22Rv1 (cell line): ENCODE results near the gene OR1L1.

Experiments used
- ZFX ChIP-seq: fragments of 450-650 bp; IDR thresholded peaks from 2 replicates; pipeline ENCODE4 v1.6.1; 2017; ENCODE audit warnings: antibody characterized with exemption, borderline replicate concordance
- TF ChIP-seq, protein P1 (sequence below): fragments of 450-650 bp; IDR thresholded peaks from 2 replicates; pipeline ENCODE4 v1.5.1; 2017; ENCODE audit warnings: mild to moderate bottlenecking

DNA sequence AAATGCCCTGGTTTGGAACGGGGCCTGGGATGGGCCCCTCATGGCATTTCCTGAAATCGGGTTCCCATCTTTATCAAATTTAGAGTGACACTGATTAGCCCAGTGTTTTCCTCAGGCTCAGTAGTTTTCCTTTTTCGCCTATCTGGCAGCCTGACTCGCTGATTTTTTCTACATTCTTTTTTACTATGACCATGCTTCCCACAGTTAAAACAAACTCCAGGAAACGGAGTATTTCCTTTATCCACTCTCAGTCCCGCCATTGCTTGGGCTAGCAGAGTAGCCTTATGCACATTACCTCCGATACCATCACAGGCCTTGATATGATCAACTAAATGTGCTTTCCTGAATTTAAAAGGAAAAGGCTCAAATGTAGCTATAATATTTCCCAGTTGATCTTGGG, 41.5 kb upstream of the OR1L1 start:
- TF ChIP-seq, protein P1, sequence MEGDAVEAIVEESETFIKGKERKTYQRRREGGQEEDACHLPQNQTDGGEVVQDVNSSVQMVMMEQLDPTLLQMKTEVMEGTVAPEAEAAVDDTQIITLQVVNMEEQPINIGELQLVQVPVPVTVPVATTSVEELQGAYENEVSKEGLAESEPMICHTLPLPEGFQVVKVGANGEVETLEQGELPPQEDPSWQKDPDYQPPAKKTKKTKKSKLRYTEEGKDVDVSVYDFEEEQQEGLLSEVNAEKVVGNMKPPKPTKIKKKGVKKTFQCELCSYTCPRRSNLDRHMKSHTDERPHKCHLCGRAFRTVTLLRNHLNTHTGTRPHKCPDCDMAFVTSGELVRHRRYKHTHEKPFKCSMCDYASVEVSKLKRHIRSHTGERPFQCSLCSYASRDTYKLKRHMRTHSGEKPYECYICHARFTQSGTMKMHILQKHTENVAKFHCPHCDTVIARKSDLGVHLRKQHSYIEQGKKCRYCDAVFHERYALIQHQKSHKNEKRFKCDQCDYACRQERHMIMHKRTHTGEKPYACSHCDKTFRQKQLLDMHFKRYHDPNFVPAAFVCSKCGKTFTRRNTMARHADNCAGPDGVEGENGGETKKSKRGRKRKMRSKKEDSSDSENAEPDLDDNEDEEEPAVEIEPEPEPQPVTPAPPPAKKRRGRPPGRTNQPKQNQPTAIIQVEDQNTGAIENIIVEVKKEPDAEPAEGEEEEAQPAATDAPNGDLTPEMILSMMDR = no peak
- TF ChIP-seq ZFX = no peak
